OCI-LY7 (cell line): ENCODE data around the gene LMX1B. TPM values are rescaled to one million over a fixed set of nuclear protein-coding genes. Genes with fewer than 3 reads are reported as not detected.

ENCODE experiments used
- BruUV-seq: library from RNA; stranded (reverse); fragments of 400-500 nt; replicated peaks from 2 replicates; lab custom pipeline; 2021; lab: Mats Ljungman, UMichigan
- CTCF ChIA-PET: fragments of 300-600 bp; sonication (Branson Sonifier 250); formaldehyde crosslinking; loops from one replicate; lab custom pipeline; 2022; ENCODE audit warnings: antibody characterized with exemption; ENCODE audit not compliant: unreplicated experiment; lab: Charles Lee
- POLR2A ChIA-PET: fragments of 300-600 bp; sonication (Branson Sonifier 250); formaldehyde crosslinking; loops from one replicate; lab custom pipeline; 2022; ENCODE audit warnings: antibody characterized with exemption; lab: Charles Lee
- DNase-seq: peaks from one replicate; pipeline ENCODE4 v3.0.0-alpha.2; 2015; ENCODE audit warnings: low spot score
- H2AFZ ChIP-seq: fragments of 200-600 bp; sonication (generic), shearing (Covaris generic); 2 replicates; pipeline ENCODE4 v1.6.1; 2014; ENCODE audit warnings: mild to moderate bottlenecking, antibody characterized with exemption, low read length, moderate library complexity
- H3K27ac ChIP-seq: fragments of 200-600 bp; sonication (generic); 2 replicates; pipeline ENCODE4 v1.5.1; 2014; ENCODE audit warnings: mixed run types, low read depth, mild to moderate bottlenecking, moderate library complexity, low read length, inconsistent platforms; ENCODE audit not compliant: poor library complexity, severe bottlenecking
- H3K36me3 ChIP-seq: fragments of 200-600 bp; sonication (generic); 2 replicates; pipeline ENCODE4 v1.6.1; 2014; ENCODE audit warnings: mild to moderate bottlenecking, antibody characterized with exemption, low read length, moderate library complexity, mixed read lengths; ENCODE audit not compliant: insufficient read depth
- H3K4me1 ChIP-seq: fragments of 200-600 bp; sonication (generic); 2 replicates; pipeline ENCODE4 v1.5.1; 2014; ENCODE audit warnings: mild to moderate bottlenecking, low read length; ENCODE audit not compliant: insufficient read depth, poor library complexity, severe bottlenecking
- H3K4me2 ChIP-seq: fragments of 200-600 bp; sonication (generic); 2 replicates; pipeline ENCODE4 v1.6.1; 2014; ENCODE audit warnings: mild to moderate bottlenecking, low read length
- H3K4me3 ChIP-seq: fragments of 200-600 bp; sonication (generic); 2 replicates; pipeline ENCODE4 v1.5.1; 2014; ENCODE audit warnings: mild to moderate bottlenecking, low read depth, low read length; ENCODE audit not compliant: poor library complexity, severe bottlenecking
- H3K79me2 ChIP-seq: fragments of 200-600 bp; sonication (generic); 2 replicates; pipeline ENCODE4 v1.6.1; 2016; ENCODE audit warnings: low read depth, mild to moderate bottlenecking, low read length, moderate library complexity, mixed read lengths; ENCODE audit not compliant: insufficient read depth
- H3K9me2 ChIP-seq: fragments of 200-600 bp; sonication (generic); 2 replicates; pipeline ENCODE4 v1.6.1; 2016; ENCODE audit warnings: mild to moderate bottlenecking, low read length, mixed read lengths; ENCODE audit not compliant: insufficient read depth
- H3K9me3 ChIP-seq: fragments of 200-600 bp; sonication (generic); 2 replicates; pipeline ENCODE4 v1.6.1; 2014; ENCODE audit warnings: mild to moderate bottlenecking, mixed run types, low read length, mixed read lengths
- H4K20me1 ChIP-seq: fragments of 200-600 bp; sonication (generic); 2 replicates; pipeline ENCODE4 v1.6.1; 2014; ENCODE audit warnings: mild to moderate bottlenecking, antibody characterized with exemption, low read length, moderate library complexity, mixed read lengths; ENCODE audit not compliant: insufficient read depth
- EZH2phosphoT487 ChIP-seq: fragments of 200-600 bp; sonication (generic); IDR thresholded peaks from 2 replicates; pipeline ENCODE4 v1.6.1; 2018; ENCODE audit warnings: low read depth, borderline replicate concordance, mild to moderate bottlenecking, mixed run types, antibody characterized with exemption, low read length, moderate library complexity, mixed read lengths
- intact Hi-C: fragments of 100-400 bp; cut with micrococcal nuclease; formaldehyde crosslinking; loops from one replicate; pipeline ENCODE4 v1.10.0; 2022; ENCODE audit not compliant: unreplicated experiment
- total RNA-seq, 2 experiments: library from RNA; depleted of rRNA in 1 of 2; stranded (reverse); fragments of >200 nt in 1 of 2; shearing (Covaris generic) in 1 of 2; gene quantifications; 2 replicates each; pipeline ENCODE4 v1.2.3, GENCODE V29; 2014 to 2022
- TF ChIP-seq, protein P1 (sequence below): fragments of 200-600 bp; sonication (generic); conservative IDR thresholded peaks from 2 replicates; pipeline ENCODE4 v1.5.1; 2014; ENCODE audit warnings: mild to moderate bottlenecking, antibody characterized with exemption, low read length, moderate library complexity, mixed read lengths

LMX1B gene
- total RNA-seq, 2 experiments from 2014 or later = not detected

DNA sequence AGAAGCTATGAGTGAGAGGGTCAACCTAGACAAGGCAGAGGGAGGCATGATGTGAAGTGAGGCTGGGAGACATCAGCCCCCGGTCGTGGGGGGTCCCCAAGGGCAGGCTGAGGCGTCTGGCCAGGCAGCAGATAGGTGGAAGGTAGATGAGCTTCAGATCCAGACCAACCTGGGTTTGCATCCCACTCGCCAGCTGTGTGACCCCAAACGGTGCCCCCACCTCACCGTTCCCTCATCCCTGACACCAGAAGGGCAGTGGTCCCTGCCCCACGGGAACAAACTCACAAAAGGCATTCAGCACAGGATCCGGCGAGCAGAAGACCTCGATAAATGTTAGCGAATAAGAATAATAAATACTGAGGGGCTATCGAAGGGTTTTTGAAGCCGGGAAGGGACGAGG is 27.5 kb upstream of the LMX1B start:
- Histone ChIP-seq H4K20me1 (no peaks in the 10 kb centered on the region), H2AFZ (no peak overlapping the region), H3K36me3 (no peaks in the 10 kb centered on the region), H3K9me3 (no peaks in the 10 kb centered on the region), H3K4me2 (no peak overlapping the region), H3K79me2 (no peaks in the 10 kb centered on the region), H3K4me1 (no peaks in the 10 kb centered on the region), H3K27ac (no peak overlapping the region), H3K9me2 (no peaks in the 10 kb centered on the region), H3K4me3 (no peak overlapping the region)
- no peak for DNase-seq
- no peak for TF ChIP-seq EZH2phosphoT487
- TF ChIP-seq, protein P1, sequence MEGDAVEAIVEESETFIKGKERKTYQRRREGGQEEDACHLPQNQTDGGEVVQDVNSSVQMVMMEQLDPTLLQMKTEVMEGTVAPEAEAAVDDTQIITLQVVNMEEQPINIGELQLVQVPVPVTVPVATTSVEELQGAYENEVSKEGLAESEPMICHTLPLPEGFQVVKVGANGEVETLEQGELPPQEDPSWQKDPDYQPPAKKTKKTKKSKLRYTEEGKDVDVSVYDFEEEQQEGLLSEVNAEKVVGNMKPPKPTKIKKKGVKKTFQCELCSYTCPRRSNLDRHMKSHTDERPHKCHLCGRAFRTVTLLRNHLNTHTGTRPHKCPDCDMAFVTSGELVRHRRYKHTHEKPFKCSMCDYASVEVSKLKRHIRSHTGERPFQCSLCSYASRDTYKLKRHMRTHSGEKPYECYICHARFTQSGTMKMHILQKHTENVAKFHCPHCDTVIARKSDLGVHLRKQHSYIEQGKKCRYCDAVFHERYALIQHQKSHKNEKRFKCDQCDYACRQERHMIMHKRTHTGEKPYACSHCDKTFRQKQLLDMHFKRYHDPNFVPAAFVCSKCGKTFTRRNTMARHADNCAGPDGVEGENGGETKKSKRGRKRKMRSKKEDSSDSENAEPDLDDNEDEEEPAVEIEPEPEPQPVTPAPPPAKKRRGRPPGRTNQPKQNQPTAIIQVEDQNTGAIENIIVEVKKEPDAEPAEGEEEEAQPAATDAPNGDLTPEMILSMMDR = no peak
- ChIA-PET CTCF (no interaction called here), POLR2A (interaction anchor here (0.6 kb wide), 1 partner anchor 39 kb away, joined by 5 read pairs; no protein-coding TSS in a partner anchor)
- intact Hi-C loops = no loop called here
- no TSS peak for BruUV-seq

DNA sequence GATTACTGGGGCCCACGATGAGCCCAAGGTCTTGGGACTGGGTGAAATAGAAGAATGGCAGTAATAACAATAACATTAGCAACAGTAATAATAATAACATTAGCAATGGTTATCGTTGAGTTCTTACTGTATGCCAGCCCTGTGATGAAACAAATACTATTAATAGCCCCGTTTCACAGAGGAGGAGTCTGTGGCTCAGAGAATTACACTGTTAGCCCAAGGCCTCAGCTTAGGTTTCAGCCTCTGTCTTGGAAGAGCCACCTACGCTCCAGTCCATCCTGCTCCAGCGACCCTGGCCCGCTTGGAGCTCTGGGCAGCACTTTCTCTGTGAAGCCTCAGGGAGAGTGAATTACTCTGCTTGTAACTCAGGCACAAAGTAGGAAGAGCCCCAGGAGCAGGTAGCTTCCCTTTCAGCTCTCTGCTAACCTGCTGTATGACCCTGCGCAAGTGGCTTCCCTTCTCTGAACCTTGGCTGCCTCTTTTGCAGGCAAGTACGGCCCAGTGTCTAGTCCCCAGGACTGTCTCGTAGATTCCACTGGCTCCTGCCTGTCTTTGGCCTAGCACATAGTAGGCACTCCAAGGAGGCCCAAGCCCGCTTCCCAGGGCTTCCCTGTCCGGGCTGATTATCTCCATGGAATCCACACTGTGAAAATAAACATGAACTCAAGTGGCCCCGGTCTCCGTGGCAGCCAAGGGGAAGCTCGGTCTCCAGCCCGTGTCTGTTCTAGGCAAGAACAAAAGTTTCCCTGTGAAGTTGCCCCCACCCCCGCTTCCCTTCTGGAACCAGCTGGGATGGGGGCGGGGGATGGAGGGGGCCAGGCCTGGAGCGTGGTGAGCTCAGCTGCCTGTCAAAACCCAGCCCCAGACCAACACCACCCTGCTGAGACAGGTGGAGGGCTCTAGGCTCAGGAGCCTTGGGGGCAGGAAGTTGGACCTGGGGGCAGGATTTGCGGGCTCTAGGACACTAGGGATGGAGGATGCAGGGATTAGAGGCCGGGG is 26.2 kb upstream of the LMX1B start:
- no peak overlapping the region for H3K4me3 ChIP-seq
- no peaks in the 10 kb centered on the region for H4K20me1 ChIP-seq
- no peaks in the 10 kb centered on the region for H3K9me3 ChIP-seq
- CTCF ChIA-PET = interaction anchor here (0.6 kb wide), 1 partner anchor 358 kb away, joined by 3 read pairs; no protein-coding TSS in a partner anchor
- H2AFZ ChIP-seq = no peak overlapping the region
- H3K9me2 ChIP-seq = no peaks in the 10 kb centered on the region
- no peaks in the 10 kb centered on the region for H3K36me3 ChIP-seq
- TF ChIP-seq, protein P1 = no peak
- no peak for TF ChIP-seq EZH2phosphoT487
- no peaks in the 10 kb centered on the region for H3K4me1 ChIP-seq
- no peak overlapping the region for H3K4me2 ChIP-seq
- DNase-seq = no peak
- intact Hi-C loops = no loop called here
- no peaks in the 10 kb centered on the region for H3K79me2 ChIP-seq
- BruUV-seq = no TSS peak
- H3K27ac ChIP-seq = no peak overlapping the region
- POLR2A ChIA-PET = interaction anchor here (0.6 kb wide), 1 partner anchor 597 kb away, joined by 5 read pairs; no protein-coding TSS in a partner anchor
